ENCODE measurements around the gene UNC93A. TPM values are rescaled to one million over a fixed set of nuclear protein-coding genes. Genes with fewer than 3 reads are reported as not detected.
A peak's percentile ranks its signal among the peaks of the same experiment; 100 is the strongest.

Gene UNC93A
- total RNA-seq, 1 experiment from 2014 or later = not detected

- peaks cover 30% of the 10 kb centered on the region for H3K4me1 Mint-ChIP-seq (ENCODE audit: low read depth, unreplicated experiment)
- H3K27me3 Mint-ChIP-seq (ENCODE audit: unreplicated experiment) = peaks cover 10% of the 10 kb centered on the region
These were observed 18.3 kb upstream of the UNC93A start for GRCh38 chr6:167272696-167273379.

GRCh38 chr6:167274270-167274669 is 16.8 kb upstream of the UNC93A start:
- Mint-ChIP-seq H3K27me3 (ENCODE audit: unreplicated experiment) (peaks cover 19% of the 10 kb centered on the region), H3K27ac (ENCODE audit: unreplicated experiment) (no peak overlapping the region), H3K36me3 (ENCODE audit: insufficient read depth, unreplicated experiment) (no peaks in the 10 kb centered on the region), H3K4me3 (ENCODE audit: low read depth, unreplicated experiment) (no peak overlapping the region), H3K9me3 (ENCODE audit: low read depth, unreplicated experiment) (no peaks in the 10 kb centered on the region), H3K4me1 (ENCODE audit: low read depth, unreplicated experiment) (peaks cover 16% of the 10 kb centered on the region)
- BruUV-seq (replicated peaks) = no TSS peak
- intact Hi-C loops (cut with micrococcal nuclease; ENCODE audit: unreplicated experiment) = no loop called here
- no peak for DNase-seq
- TF ChIP-seq, protein P1, sequence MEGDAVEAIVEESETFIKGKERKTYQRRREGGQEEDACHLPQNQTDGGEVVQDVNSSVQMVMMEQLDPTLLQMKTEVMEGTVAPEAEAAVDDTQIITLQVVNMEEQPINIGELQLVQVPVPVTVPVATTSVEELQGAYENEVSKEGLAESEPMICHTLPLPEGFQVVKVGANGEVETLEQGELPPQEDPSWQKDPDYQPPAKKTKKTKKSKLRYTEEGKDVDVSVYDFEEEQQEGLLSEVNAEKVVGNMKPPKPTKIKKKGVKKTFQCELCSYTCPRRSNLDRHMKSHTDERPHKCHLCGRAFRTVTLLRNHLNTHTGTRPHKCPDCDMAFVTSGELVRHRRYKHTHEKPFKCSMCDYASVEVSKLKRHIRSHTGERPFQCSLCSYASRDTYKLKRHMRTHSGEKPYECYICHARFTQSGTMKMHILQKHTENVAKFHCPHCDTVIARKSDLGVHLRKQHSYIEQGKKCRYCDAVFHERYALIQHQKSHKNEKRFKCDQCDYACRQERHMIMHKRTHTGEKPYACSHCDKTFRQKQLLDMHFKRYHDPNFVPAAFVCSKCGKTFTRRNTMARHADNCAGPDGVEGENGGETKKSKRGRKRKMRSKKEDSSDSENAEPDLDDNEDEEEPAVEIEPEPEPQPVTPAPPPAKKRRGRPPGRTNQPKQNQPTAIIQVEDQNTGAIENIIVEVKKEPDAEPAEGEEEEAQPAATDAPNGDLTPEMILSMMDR (IDR thresholded peaks at IDR 0.05; ENCODE audit: unreplicated experiment) = no peak
- CTCF ChIA-PET = no interaction called here

More at GRCh38 chr6:167272696-167273379, 18.3 kb upstream of the UNC93A start:
- DNase-seq = no peak
- CTCF ChIA-PET = interaction anchor here (0.6 kb wide), 1 partner anchor 831 kb away, joined by 6 read pairs; no protein-coding TSS in a partner anchor
- no TSS peak for BruUV-seq (replicated peaks)
- Mint-ChIP-seq H3K9me3 (ENCODE audit: low read depth, unreplicated experiment) (no peaks in the 10 kb centered on the region), H3K27ac (ENCODE audit: unreplicated experiment) (no peak overlapping the region), H3K36me3 (ENCODE audit: insufficient read depth, unreplicated experiment) (peaks cover 6% of the 10 kb centered on the region), H3K4me3 (ENCODE audit: low read depth, unreplicated experiment) (no peak overlapping the region)
- TF ChIP-seq, protein P1 (IDR thresholded peaks at IDR 0.05; ENCODE audit: unreplicated experiment) = no peak
- intact Hi-C loops (cut with micrococcal nuclease; ENCODE audit: unreplicated experiment) = no loop called here

DNA sequence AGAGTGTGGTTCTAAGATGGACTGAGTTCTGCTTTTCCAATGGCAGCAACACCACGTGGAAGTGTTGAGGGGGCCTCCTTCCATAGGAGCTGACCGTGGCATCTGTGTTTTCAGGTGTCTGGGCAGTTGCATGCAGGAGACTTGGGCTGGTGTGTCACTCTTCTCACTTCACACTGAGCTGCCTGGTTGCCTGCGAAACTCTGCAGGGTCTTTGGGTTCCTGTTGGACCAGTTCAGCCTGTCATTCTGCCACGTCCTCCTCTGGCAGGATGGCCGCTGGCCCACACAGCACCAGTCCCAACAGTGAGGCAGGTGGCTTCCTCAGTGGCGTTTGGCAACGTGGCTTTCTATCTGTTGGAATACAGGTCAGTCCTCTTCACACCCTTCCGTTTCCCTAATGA is 16.1 kb upstream of the UNC93A start:
- no peak overlapping the region for H3K4me3 Mint-ChIP-seq (ENCODE audit: low read depth, unreplicated experiment)
- H3K27me3 Mint-ChIP-seq (ENCODE audit: unreplicated experiment) = peaks cover 19% of the 10 kb centered on the region
- CTCF ChIA-PET = interaction anchor here (0.6 kb wide), 1 partner anchor 45 kb away, joined by 3 read pairs; no protein-coding TSS in a partner anchor
- peak; percentile 36 for DNase-seq
- intact Hi-C loops (cut with micrococcal nuclease; ENCODE audit: unreplicated experiment) = no loop called here
- H3K27ac Mint-ChIP-seq (ENCODE audit: unreplicated experiment) = no peak overlapping the region
- peaks cover 15% of the 10 kb centered on the region for H3K4me1 Mint-ChIP-seq (ENCODE audit: low read depth, unreplicated experiment)
- H3K9me3 Mint-ChIP-seq (ENCODE audit: low read depth, unreplicated experiment) = no peaks in the 10 kb centered on the region
- H3K36me3 Mint-ChIP-seq (ENCODE audit: insufficient read depth, unreplicated experiment) = no peaks in the 10 kb centered on the region
- TF ChIP-seq, protein P1 (IDR thresholded peaks at IDR 0.05; ENCODE audit: unreplicated experiment) = no peak
- no TSS peak for BruUV-seq (replicated peaks)

- DNase-seq = no peak
- Mint-ChIP-seq H3K4me1 (ENCODE audit: low read depth, unreplicated experiment) (peaks cover 10% of the 10 kb centered on the region), H3K27me3 (ENCODE audit: unreplicated experiment) (peaks cover 19% of the 10 kb centered on the region), H3K4me3 (ENCODE audit: low read depth, unreplicated experiment) (no peak overlapping the region), H3K9me3 (ENCODE audit: low read depth, unreplicated experiment) (no peaks in the 10 kb centered on the region), H3K36me3 (ENCODE audit: insufficient read depth, unreplicated experiment) (no peaks in the 10 kb centered on the region), H3K27ac (ENCODE audit: unreplicated experiment) (no peak overlapping the region)
- TF ChIP-seq, protein P1 (IDR thresholded peaks at IDR 0.05; ENCODE audit: unreplicated experiment) = no peak
- intact Hi-C loops (cut with micrococcal nuclease; ENCODE audit: unreplicated experiment) = no loop called here
- no TSS peak for BruUV-seq (replicated peaks)
- CTCF ChIA-PET = interaction anchor here (0.6 kb wide), 1 partner anchor 46 kb away, joined by 3 read pairs; no protein-coding TSS in a partner anchor
These were observed 15.7 kb upstream of the UNC93A start for GRCh38 chr6:167275436-167275835.

All from Calu3 (cell line).